Measurements from ENCODE around the gene DUSP16.

The DUSP16 gene

DNA sequence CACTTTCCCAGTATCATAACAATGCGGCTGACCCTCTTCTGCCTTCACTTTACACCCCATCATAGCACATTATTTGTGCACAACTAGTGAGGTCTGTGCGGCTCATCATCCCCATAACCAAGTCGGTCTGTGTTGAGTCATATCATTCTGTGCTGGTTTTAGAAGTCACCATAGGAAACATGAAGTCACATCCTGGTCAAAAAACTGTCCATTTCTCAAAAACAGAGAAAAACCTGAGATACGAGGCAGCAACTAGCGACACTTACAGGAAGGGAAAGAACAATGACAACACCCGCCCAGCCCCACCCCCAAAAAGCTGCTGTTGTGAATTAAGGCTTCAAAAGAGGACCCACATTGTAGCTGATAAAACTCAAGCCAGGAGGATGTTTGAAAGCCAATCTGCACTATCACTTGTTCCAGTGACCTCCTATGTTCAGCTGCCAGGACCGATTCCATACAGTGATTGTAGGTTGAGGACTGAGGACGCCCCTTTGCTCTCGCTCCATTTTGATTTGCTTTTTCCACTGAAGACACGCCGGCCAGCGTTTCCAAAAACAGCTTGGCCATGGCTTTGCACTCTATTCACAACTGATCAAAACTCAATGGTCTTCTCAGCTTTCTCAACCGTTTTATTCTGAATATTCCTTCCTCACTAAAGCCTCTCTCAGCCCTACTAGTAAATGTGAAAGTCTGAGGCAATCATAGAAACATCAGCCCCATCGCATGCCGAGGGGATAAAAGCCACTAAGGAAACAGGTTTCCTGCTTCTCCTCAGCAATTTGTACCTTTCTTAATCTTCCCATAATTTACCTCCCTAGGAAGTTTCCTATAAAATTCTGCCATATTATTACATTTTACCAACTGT is 87.5 kb downstream of the DUSP16 start:
- Histone ChIP-seq H2BK12ac (ENCODE audit: low read length) (no peak overlapping the region), H2BK15ac (ENCODE audit: low read length) (no peak overlapping the region), H3K27me3 (ENCODE audit: control insufficient read depth in 3 of 3, insufficient read depth in 3 of 3, low read depth in 1 of 3, low read length in 3 of 3) (no peaks in the 10 kb centered on the region), H2AFZ (ENCODE audit: low read length) (no peak overlapping the region), H3K9ac (ENCODE audit: low read depth, low read length, poor library complexity) (no peak overlapping the region), H4K91ac (ENCODE audit: low read depth, low read length, poor library complexity) (no peak overlapping the region), H3K4ac (ENCODE audit: low read length) (no peak overlapping the region), H2BK5ac (ENCODE audit: low read length) (no peak overlapping the region), H4K8ac (ENCODE audit: low read depth, low read length) (no peak overlapping the region), H3K27ac (replicated peaks; ENCODE audit: low read length) (no peak overlapping the region), H3K4me3 (ENCODE audit: low read length in 2 of 2) (no peak overlapping the region), H3K4me1 (ENCODE audit: control insufficient read depth in 2 of 2, insufficient read depth in 1 of 2, low read depth in 1 of 2, low read length in 2 of 2) (peaks cover 0 to 2% of the 10 kb centered on the region in 2 donors), H3K79me1 (ENCODE audit: low read depth, low read length) (no peaks in the 10 kb centered on the region), H3K18ac (ENCODE audit: low read length) (no peak overlapping the region), H3K23ac (ENCODE audit: low read depth, low read length, poor library complexity) (no peak overlapping the region), H2BK120ac (ENCODE audit: low read depth, low read length) (no peak overlapping the region), H3K9me3 (replicated peaks in 1 of 2; ENCODE audit: control insufficient read depth in 2 of 2, insufficient read depth in 1 of 2, low read depth in 1 of 2, low read length in 2 of 2) (peaks cover 4 to 6% of the 10 kb centered on the region in 2 donors), H2AK5ac (ENCODE audit: low read depth, low read length) (no peak overlapping the region), H3K36me3 (replicated peaks in 1 of 2; ENCODE audit: control insufficient read depth in 2 of 2, insufficient read depth in 2 of 2, low read length in 2 of 2) (peaks cover 17 to 63% of the 10 kb centered on the region in 2 donors), H3K14ac (ENCODE audit: low read length) (no peak overlapping the region), H3K4me2 (ENCODE audit: insufficient read depth, low read length, poor library complexity, severe bottlenecking) (no peak overlapping the region)
- no CpG with 5 or more reads among the region's 15 CpGs for WGBS, 2 donors (ENCODE audit: extremely low coverage in 2 of 2, insufficient read length in 2 of 2, insufficient replicate concordance in 1 of 2)
- no peak for DNase-seq (ENCODE audit: low spot score)

DNA sequence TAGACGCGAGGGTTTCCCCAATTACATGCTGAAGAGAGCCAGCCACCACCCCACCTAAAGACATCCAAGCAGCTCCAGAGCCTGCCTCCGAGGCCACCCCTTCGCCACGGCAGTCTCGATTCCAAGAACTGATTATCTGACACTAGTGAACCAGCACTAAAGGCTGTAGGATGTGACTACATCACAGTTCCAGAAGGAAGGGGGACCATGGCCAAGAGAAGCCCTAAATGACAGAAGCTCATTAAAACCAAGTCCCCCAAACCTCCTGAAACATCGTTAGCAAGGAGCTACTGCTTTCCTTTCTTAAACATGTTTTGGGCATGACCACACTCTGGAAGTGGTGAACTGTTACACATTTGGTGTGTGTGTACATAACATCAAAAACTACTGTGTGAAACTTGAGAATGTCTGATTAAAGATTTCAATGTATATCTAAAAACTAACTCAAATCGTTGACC is 88.2 kb downstream of the DUSP16 start:
- Histone ChIP-seq H3K36me3 (replicated peaks in 1 of 2; ENCODE audit: control insufficient read depth in 2 of 2, insufficient read depth in 2 of 2, low read length in 2 of 2) (peaks cover 16 to 57% of the 10 kb centered on the region in 2 donors), H2BK120ac (ENCODE audit: low read depth, low read length) (no peak overlapping the region), H3K23ac (ENCODE audit: low read depth, low read length, poor library complexity) (no peak overlapping the region), H3K9me3 (replicated peaks in 1 of 2; ENCODE audit: control insufficient read depth in 2 of 2, insufficient read depth in 1 of 2, low read depth in 1 of 2, low read length in 2 of 2) (peaks cover 4 to 6% of the 10 kb centered on the region in 2 donors), H3K18ac (ENCODE audit: low read length) (no peak overlapping the region), H3K4me3 (ENCODE audit: low read length in 2 of 2) (no peak overlapping the region), H2BK15ac (ENCODE audit: low read length) (no peak overlapping the region), H3K9ac (ENCODE audit: low read depth, low read length, poor library complexity) (no peak overlapping the region), H2AFZ (ENCODE audit: low read length) (no peak overlapping the region), H3K14ac (ENCODE audit: low read length) (no peak overlapping the region), H3K4me2 (ENCODE audit: insufficient read depth, low read length, poor library complexity, severe bottlenecking) (no peak overlapping the region), H3K4me1 (ENCODE audit: control insufficient read depth in 2 of 2, insufficient read depth in 1 of 2, low read depth in 1 of 2, low read length in 2 of 2) (peaks cover 0 to 2% of the 10 kb centered on the region in 2 donors), H4K8ac (ENCODE audit: low read depth, low read length) (no peak overlapping the region), H2BK12ac (ENCODE audit: low read length) (no peak overlapping the region), H4K91ac (ENCODE audit: low read depth, low read length, poor library complexity) (no peak overlapping the region), H2AK5ac (ENCODE audit: low read depth, low read length) (no peak overlapping the region), H2BK5ac (ENCODE audit: low read length) (no peak overlapping the region), H3K4ac (ENCODE audit: low read length) (no peak overlapping the region), H3K27ac (replicated peaks; ENCODE audit: low read length) (no peak overlapping the region), H3K79me1 (ENCODE audit: low read depth, low read length) (no peaks in the 10 kb centered on the region), H3K27me3 (ENCODE audit: control insufficient read depth in 3 of 3, insufficient read depth in 3 of 3, low read depth in 1 of 3, low read length in 3 of 3) (no peaks in the 10 kb centered on the region)
- DNase-seq (ENCODE audit: low spot score): no peak
- no CpG with 5 or more reads among the region's 8 CpGs for WGBS, 2 donors (ENCODE audit: extremely low coverage in 2 of 2, insufficient read length in 2 of 2, insufficient replicate concordance in 1 of 2)

DNA sequence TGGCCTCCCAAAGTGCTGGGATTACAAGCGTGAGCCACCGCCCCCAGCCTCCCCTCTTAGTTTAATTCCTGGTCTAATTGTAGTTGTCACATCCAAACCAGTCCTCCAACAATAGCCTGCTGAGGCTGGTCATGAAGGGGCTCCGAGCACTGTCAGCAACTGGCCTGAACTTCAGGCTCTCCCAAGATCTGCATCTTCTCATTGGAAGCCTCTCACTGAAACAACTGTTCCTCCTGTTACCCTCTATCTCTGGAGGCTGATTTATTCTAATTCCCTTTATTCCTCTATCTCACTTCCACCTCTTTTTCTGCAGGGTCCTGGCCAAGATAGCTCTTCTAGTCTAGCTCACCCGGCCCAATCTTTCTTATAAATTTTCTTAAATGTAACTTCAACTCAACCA is 89.4 kb downstream of the DUSP16 start:
- WGBS, 2 donors (ENCODE audit: extremely low coverage in 2 of 2, insufficient read length in 2 of 2, insufficient replicate concordance in 1 of 2): no CpG with 5 or more reads among the region's 4 CpGs
- Histone ChIP-seq H3K36me3 (replicated peaks in 1 of 2; ENCODE audit: control insufficient read depth in 2 of 2, insufficient read depth in 2 of 2, low read length in 2 of 2) (peaks cover 13 to 45% of the 10 kb centered on the region in 2 donors), H3K23ac (ENCODE audit: low read depth, low read length, poor library complexity) (no peak overlapping the region), H2BK5ac (ENCODE audit: low read length) (no peak overlapping the region), H3K4me3 (ENCODE audit: low read length in 2 of 2) (no peak overlapping the region), H3K27me3 (ENCODE audit: control insufficient read depth in 3 of 3, insufficient read depth in 3 of 3, low read depth in 1 of 3, low read length in 3 of 3) (no peaks in the 10 kb centered on the region), H2BK120ac (ENCODE audit: low read depth, low read length) (no peak overlapping the region), H3K27ac (replicated peaks; ENCODE audit: low read length) (no peak overlapping the region), H4K8ac (ENCODE audit: low read depth, low read length) (no peak overlapping the region), H3K14ac (ENCODE audit: low read length) (no peak overlapping the region), H3K4me1 (ENCODE audit: control insufficient read depth in 2 of 2, insufficient read depth in 1 of 2, low read depth in 1 of 2, low read length in 2 of 2) (peaks cover 0 to 2% of the 10 kb centered on the region in 2 donors), H3K4me2 (ENCODE audit: insufficient read depth, low read length, poor library complexity, severe bottlenecking) (no peak overlapping the region), H3K9me3 (replicated peaks in 1 of 2; ENCODE audit: control insufficient read depth in 2 of 2, insufficient read depth in 1 of 2, low read depth in 1 of 2, low read length in 2 of 2) (peaks cover 4 to 6% of the 10 kb centered on the region in 2 donors), H3K4ac (ENCODE audit: low read length) (no peak overlapping the region), H2BK12ac (ENCODE audit: low read length) (no peak overlapping the region), H2AK5ac (ENCODE audit: low read depth, low read length) (no peak overlapping the region), H2BK15ac (ENCODE audit: low read length) (no peak overlapping the region), H4K91ac (ENCODE audit: low read depth, low read length, poor library complexity) (no peak overlapping the region), H3K9ac (ENCODE audit: low read depth, low read length, poor library complexity) (no peak overlapping the region), H3K79me1 (ENCODE audit: low read depth, low read length) (no peaks in the 10 kb centered on the region), H3K18ac (ENCODE audit: low read length) (no peak overlapping the region), H2AFZ (ENCODE audit: low read length) (no peak overlapping the region)
- DNase-seq (ENCODE audit: low spot score): no peak
